ENCODE measurements around the gene SPATA7. TPM values are rescaled to one million over a fixed set of nuclear protein-coding genes. Genes with fewer than 3 reads are reported as not detected.
A peak's percentile ranks its signal among the peaks of the same experiment; 100 is the strongest.
"Not testable (repeated sequence)": the region's sequence is repeated elsewhere in the genome, so short reads cannot be mapped to it uniquely, and the experiment has no call there.

The SPATA7 gene
- total and polyA plus RNA-seq, 9 of the 15 experiments (the other 6 are each of a cell fraction or from before 2014, with no cell fraction given) = 0.80 to 3.3 (median 2.5) TPM

DNA sequence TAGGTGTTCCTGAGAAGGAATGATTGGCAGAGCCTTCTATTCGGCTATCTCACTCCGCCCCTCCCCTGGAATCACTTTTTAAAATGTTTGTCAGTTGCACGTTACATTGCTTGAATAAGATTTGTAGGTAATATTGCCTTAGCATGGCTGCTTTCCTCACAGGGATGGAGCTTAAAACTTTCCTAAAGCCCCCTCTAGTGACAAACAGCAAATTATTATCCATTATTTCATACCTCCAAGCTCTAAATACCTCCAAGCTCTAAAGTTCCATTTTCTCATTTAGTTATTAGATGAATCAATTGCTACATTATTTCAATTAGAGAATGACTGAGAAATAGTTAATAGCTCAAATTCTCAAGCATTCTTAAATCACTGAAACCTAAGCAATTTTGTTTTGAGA is 5.1 kb upstream of the SPATA7 start:
- ChIA-PET CTCF (ENCODE audit: low intra/inter-chr PET ratio) (no interaction called here), POLR2A (interaction anchor here (1.0 kb wide), 1 partner anchor 132 kb away, joined by 3 read pairs; no protein-coding TSS in a partner anchor)
- 4% methylated on average over 3 of the region's 3 CpGs for WGBS (ENCODE audit: insufficient coverage, low coverage, missing lambda C conversion rate)
- Histone ChIP-seq H4K20me1 (replicated peaks; ENCODE audit: control insufficient read depth, insufficient read depth, low read length) (no peaks in the 10 kb centered on the region), H3K4me2 (ENCODE audit: insufficient read depth, low read length) (no peak overlapping the region), H3K4me3 (no peak overlapping the region), H3K27ac (ENCODE audit: extremely low read depth, low read depth, low read length) (no peak overlapping the region), H3K79me2 (ENCODE audit: control insufficient read depth, insufficient read depth, low read length) (no peaks in the 10 kb centered on the region), H3K27me3 (ENCODE audit: control insufficient read depth in 2 of 2, insufficient read depth in 2 of 2, low read length in 2 of 2) (no peaks in the 10 kb centered on the region), H3K9me1 (ENCODE audit: control insufficient read depth, insufficient read depth, low read length) (no peaks in the 10 kb centered on the region), H3K4me1 (replicated peaks in 1 of 2; ENCODE audit: control insufficient read depth in 2 of 2, insufficient read depth in 2 of 2, low read length in 2 of 2) (peaks cover 2 to 3% of the 10 kb centered on the region in 2 experiments; a peak in 2 of 5 replicates), H3K9ac (ENCODE audit: insufficient read depth in 1 of 2, low read depth in 2 of 2, low read length in 2 of 2) (no peak overlapping the region), H2AFZ (ENCODE audit: low read depth, low read length) (no peak overlapping the region), H3K9me3 (replicated peaks; ENCODE audit: control insufficient read depth, insufficient read depth, low read depth, low read length) (no peaks in the 10 kb centered on the region), H3K36me3 (ENCODE audit: control insufficient read depth, insufficient read depth, low read length) (no peaks in the 10 kb centered on the region)
- in situ Hi-C loops (cut with MboI) = no loop called here
- intact Hi-C loops (cut with micrococcal nuclease) = loop anchor here (5.0 kb wide), 1 partner anchor 193 kb away; no protein-coding TSS in a partner anchor
- BruUV-seq (replicated peaks) = no TSS peak
- no peak for TF ChIP-seq POU5F1 (IDR thresholded peaks at IDR 0.05; ENCODE audit: borderline replicate concordance, low read depth, low read length, partially characterized antibody)
- TF ChIP-seq, protein P1, sequence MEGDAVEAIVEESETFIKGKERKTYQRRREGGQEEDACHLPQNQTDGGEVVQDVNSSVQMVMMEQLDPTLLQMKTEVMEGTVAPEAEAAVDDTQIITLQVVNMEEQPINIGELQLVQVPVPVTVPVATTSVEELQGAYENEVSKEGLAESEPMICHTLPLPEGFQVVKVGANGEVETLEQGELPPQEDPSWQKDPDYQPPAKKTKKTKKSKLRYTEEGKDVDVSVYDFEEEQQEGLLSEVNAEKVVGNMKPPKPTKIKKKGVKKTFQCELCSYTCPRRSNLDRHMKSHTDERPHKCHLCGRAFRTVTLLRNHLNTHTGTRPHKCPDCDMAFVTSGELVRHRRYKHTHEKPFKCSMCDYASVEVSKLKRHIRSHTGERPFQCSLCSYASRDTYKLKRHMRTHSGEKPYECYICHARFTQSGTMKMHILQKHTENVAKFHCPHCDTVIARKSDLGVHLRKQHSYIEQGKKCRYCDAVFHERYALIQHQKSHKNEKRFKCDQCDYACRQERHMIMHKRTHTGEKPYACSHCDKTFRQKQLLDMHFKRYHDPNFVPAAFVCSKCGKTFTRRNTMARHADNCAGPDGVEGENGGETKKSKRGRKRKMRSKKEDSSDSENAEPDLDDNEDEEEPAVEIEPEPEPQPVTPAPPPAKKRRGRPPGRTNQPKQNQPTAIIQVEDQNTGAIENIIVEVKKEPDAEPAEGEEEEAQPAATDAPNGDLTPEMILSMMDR (IDR thresholded peaks at IDR 0.05 in 2 of 3, conservative IDR thresholded peaks at IDR 0.05 in 1 of 3; ENCODE audit: insufficient read depth in 2 of 3, low read depth in 1 of 3, low read length in 3 of 3) = peak in 1 of 3 experiments; percentile 11; a peak in 1 of 6 replicates
- peak in 1 of 2 experiments; percentile 33; a peak in 2 of 4 replicates for TF ChIP-seq RAD21 (CRISPR knock-in tag; conservative IDR thresholded peaks at IDR 0.05 in 1 of 2, IDR thresholded peaks at IDR 0.05 in 1 of 2)
- TF ChIP-seq NR2C1 (IDR thresholded peaks at IDR 0.05) = no peak
- TF ChIP-seq NR2C1 (tag; IDR thresholded peaks at IDR 0.05) = no peak
- DNase-seq (ENCODE audit: extremely low read depth in 1 of 4, low spot score in 3 of 4) (no peak), FAIRE-seq (no peak), ATAC-seq (no peak)

DNA sequence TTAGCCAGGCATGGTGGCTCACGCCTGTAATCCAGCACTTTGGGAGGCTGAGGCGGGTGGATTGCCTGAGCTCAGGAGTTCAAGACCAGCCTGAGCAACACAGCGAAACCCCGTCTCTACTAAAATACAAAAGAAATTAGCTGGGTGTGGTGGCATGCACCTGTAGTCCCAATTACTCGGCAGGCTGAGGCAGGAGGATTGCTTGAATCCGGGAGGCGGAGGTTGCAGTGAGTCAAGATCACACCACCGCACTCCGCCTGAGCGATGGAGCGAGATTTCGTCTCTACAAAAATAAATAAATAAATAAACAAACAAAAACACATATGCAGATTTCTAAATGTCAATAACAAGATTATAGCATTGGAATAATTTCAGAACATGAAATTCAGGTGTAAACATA is 3.8 kb upstream of the SPATA7 start:
- intact Hi-C loops (cut with micrococcal nuclease) = loop anchor here (5.0 kb wide), 1 partner anchor 194 kb away; no protein-coding TSS in a partner anchor
- H3K4me2 ChIP-seq (ENCODE audit: insufficient read depth, low read length); DNase-seq (ENCODE audit: extremely low read depth in 1 of 4, low spot score in 3 of 4); H3K79me2 ChIP-seq (ENCODE audit: control insufficient read depth, insufficient read depth, low read length); H3K9me1 ChIP-seq (ENCODE audit: control insufficient read depth, insufficient read depth, low read length); BruUV-seq (replicated peaks); H3K9ac ChIP-seq (ENCODE audit: insufficient read depth in 1 of 2, low read depth in 2 of 2, low read length in 2 of 2); in situ Hi-C loops (cut with MboI); H3K27me3 ChIP-seq (ENCODE audit: control insufficient read depth in 2 of 2, insufficient read depth in 2 of 2, low read length in 2 of 2); FAIRE-seq; H3K36me3 ChIP-seq (ENCODE audit: control insufficient read depth, insufficient read depth, low read length); H3K4me3 ChIP-seq; H3K27ac ChIP-seq (ENCODE audit: extremely low read depth, low read depth, low read length); H3K9me3 ChIP-seq (replicated peaks; ENCODE audit: control insufficient read depth, insufficient read depth, low read depth, low read length); POLR2A ChIA-PET; CTCF ChIA-PET (ENCODE audit: low intra/inter-chr PET ratio); ATAC-seq; H3K4me1 ChIP-seq (replicated peaks in 1 of 2; ENCODE audit: control insufficient read depth in 2 of 2, insufficient read depth in 2 of 2, low read length in 2 of 2); H2AFZ ChIP-seq (ENCODE audit: low read depth, low read length); H4K20me1 ChIP-seq (replicated peaks; ENCODE audit: control insufficient read depth, insufficient read depth, low read length): not testable (repeated sequence)
- 15% methylated on average over 12 of the region's 12 CpGs for WGBS (ENCODE audit: insufficient coverage, low coverage, missing lambda C conversion rate)
